Measurements from ENCODE around the gene KCNT1.

DNA sequence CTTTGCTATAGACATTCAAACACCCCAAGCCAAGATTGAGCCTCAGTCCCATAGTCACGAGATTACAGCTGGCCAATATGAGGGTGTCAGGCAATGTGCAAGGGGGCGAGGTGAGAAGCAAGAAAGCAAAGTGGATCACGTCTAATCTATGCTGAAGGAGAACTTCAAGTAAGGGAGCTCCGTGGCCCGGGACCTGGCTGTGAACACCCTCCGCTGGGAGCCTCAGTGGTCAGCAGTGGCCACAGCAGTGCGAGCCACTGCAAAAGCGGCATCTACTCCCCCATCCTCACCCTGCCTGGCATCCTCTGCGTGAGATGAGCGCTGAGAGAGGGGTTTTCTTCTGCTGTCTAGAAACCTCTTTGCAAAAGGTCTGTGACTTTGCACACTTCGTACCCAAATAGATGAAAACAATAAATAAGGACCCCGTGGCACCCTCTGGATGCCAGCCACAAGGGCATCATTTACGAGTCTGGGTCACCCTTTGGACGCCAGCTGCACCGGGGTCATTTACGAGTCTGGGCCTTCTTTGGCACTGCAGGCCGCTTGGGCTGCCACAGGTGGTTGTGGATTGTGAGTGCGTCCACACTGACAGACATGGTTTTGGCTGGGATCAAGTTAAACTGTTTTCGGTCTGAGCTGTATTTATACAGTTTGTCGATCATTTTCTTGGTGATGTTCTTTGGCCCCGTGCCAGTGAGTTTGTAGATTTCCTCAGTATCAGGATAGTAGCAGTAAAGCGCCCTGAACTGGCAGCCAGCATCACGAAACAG is 109.0 kb downstream of the KCNT1 start:
- TF ChIP-seq, protein P1, sequence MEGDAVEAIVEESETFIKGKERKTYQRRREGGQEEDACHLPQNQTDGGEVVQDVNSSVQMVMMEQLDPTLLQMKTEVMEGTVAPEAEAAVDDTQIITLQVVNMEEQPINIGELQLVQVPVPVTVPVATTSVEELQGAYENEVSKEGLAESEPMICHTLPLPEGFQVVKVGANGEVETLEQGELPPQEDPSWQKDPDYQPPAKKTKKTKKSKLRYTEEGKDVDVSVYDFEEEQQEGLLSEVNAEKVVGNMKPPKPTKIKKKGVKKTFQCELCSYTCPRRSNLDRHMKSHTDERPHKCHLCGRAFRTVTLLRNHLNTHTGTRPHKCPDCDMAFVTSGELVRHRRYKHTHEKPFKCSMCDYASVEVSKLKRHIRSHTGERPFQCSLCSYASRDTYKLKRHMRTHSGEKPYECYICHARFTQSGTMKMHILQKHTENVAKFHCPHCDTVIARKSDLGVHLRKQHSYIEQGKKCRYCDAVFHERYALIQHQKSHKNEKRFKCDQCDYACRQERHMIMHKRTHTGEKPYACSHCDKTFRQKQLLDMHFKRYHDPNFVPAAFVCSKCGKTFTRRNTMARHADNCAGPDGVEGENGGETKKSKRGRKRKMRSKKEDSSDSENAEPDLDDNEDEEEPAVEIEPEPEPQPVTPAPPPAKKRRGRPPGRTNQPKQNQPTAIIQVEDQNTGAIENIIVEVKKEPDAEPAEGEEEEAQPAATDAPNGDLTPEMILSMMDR (conservative IDR thresholded peaks at IDR 0.05; ENCODE audit: low read depth, low read length) = no peak
- TF ChIP-seq EZH2 (IDR thresholded peaks at IDR 0.05; ENCODE audit: borderline replicate concordance, low read depth, low read length, poor library complexity, severe bottlenecking) = no peak
